NCI-H2227 (cell line): Measurements from ENCODE around the gene DMC1.
"Not testable (repeated sequence)": the region's sequence is repeated elsewhere in the genome, so short reads cannot be mapped to it uniquely, and the experiment has no call there.

Experiments
- DNase-seq: peaks from one replicate; lab custom pipeline; 2025; ENCODE audit not compliant: unreplicated experiment; lab: John Stamatoyannopoulos, UW

The DMC1 gene, protein sequence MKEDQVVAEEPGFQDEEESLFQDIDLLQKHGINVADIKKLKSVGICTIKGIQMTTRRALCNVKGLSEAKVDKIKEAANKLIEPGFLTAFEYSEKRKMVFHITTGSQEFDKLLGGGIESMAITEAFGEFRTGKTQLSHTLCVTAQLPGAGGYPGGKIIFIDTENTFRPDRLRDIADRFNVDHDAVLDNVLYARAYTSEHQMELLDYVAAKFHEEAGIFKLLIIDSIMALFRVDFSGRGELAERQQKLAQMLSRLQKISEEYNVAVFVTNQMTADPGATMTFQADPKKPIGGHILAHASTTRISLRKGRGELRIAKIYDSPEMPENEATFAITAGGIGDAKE

DNA sequence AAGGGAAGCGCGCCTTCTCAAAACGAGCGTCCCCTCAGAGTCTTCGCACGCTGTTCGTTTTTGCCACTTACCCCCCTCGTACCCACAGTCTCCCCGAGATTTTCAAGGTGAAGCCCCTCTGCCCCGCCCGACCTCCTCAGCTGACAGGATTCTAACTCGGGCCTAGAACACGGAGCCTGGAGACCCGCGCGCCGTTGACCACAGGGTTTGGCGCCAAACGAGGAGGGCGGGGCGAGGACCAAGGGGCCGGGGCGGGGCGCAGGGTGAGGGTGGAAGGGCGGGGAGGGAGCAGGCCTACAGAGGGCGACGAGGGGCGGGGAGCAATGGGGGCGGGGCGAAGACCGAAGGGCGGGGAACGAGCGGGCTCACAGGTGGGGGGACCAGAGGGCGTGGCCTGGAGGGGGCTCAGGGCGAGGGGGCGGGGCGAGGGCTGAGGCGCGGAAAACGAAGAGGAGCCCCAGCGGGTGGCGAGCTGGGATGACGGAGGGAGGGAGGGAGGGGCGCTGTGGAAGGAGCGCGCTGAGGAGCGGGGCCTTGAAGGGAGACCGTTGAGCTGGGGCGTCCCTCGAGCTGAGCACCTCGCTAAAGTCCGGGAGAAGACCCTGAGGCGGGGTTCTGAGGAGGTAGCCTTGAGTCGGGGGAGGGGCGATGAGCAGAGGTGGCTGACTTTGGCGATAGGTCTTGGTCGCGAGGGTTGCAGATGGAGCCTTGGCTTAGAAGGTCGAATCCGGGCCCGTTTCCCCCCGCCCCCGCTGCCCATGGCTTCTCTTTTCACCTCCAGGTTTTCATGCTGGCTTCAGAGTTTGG is at the start of gene DMC1:
Gene DMC1, minus strand, starts transcription at position 212 of the 807 bp plus-strand sequence. CDS start 1,927 bp downstream, outside the sequence.
- DNase-seq, result peak; percentile 79

- no peak for DNase-seq
These were observed 48.7 kb upstream of the DMC1 start for GRCh38 chr22:38618682-38619081.

GRCh38 chr22:38618258-38618657 is 48.3 kb upstream of the DMC1 start:
- DNase-seq, result no peak

GRCh38 chr22:38615064-38615405 is 45.1 kb upstream of the DMC1 start:
- DNase-seq, result not testable (repeated sequence)

DNA sequence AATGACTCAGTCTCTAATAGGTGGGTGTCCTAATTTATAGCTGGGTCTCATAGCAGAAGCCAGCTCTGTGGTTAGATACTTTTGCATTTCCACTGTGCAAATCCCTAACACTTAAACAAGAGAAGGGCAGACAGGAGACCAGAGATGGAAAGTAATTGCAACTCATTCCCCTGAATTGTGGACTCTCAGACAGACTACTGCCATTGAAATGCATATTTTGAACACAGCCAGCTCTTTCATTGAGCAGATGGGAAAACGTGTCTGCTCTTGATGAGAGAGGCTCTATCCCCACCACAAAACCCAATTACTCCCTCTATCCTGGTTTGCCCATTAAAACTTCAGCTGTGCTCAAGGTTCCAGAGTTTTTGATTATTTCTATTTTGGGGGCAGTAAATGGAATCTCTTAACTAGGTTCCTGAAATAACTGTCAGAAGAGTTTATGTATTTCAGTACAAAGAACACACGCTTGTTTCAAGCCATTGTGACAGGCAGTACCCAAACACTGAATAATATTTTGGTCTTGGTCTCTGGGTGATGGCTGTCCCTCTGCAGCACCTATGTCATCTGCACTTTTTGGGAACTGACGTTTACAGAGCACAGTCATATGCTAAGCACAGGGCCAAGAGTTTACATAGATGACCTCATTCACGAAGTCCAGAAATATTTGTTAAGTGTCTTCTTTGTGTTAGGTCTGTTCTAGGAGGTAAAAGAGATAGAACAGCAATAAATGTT is 44.5 kb upstream of the DMC1 start:
- DNase-seq, result no peak

DNA sequence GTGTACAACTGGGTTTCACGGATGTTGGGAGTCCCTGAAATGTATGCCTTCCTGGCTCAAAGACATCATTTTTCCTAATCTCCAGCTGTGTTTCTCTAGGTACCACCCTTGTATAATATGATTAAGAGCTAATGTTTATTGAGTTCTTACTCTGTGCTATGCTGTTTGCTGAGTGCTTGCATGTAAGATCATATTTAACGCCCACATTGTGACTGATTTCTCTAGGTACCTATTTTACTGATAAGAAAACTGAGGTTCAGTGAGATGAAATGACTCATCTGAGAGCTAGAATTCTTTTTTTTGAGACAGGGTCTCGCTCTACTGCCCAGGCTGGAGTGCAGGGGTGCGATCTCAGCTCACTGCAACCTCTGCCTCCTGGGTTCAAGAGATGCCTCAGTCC is 43.6 kb upstream of the DMC1 start:
- DNase-seq, result no peak

DNA sequence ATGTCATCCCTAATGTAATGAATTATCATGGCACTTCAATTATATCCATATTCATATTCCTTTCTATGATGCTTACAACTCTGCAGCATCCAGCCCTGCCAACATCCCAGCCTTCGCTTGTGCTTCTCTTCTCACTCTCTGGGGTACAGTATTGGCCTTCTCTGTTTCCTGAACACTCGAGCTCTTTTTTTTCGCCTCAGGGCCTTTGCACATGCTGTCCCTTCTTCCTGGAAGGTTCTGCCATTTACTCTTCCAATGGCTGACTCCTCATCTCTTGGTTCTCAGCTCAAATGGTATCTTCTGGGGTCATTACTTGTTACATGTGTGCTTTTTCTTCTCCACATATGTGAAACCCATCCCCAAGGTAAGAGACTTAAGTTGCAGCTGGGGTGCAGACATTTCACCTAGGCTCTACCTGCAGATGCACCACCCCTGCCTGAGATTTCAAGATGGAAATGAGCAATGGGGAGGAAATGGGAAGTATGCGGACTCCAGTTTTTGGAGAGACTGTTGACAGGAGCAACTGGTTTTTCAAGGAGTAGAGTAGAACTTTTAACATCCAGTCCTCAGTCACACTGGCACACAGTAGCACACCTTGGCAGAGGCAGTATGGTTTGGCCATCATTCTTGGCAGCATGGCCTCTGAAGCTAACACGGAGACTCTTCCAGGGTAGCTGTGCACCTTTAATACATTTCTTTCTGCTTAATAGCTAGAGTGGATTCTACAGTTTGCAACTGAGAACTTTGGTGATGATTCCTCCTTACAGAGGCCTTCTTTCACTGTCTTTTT is 42.4 kb upstream of the DMC1 start:
- DNase-seq, result no peak

DNA sequence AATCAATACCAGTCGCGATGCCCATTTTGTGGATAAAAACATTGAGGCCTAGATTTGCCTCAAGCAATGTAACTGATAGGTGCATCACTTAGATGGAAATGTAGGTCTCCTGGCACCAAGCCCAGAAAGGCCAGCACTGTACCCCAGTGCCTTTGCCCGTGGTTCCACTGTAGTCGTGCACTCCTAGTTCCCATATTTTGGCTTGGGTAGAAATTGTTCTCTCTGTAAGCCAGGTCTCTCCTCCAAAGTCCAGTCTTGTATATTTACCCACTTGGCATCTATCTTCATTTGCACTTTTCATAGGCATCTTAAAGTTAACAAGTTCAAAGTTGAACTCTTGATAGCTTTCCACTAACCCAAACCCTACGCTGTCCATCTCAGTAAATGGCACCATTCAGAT is 41.6 kb upstream of the DMC1 start:
- DNase-seq, result no peak

DNA sequence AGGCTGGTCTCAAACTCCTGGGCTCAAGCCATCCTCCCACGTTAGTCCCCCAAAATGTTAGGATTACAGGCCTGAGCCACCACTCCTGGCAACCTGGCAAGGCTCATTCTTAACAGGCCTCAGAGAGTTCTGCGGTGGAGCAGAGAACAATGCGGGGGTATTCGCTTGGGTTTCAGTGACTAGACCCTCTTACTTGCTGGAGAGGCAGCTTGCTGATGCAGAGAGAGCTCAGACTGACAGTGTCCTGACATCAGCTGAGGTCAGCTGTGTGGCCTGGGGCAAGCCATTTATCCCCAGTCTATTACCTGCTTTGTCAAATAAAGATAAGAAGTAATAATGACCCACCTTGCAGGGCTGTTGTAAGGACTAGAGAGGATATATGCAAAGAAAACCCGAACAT is 40.3 kb upstream of the DMC1 start:
- no peak for DNase-seq

GRCh38 chr22:38608992-38609750 is 39.2 kb upstream of the DMC1 start:
- no peak for DNase-seq

GRCh38 chr22:38607680-38608079 is 37.7 kb upstream of the DMC1 start:
- no peak for DNase-seq

GRCh38 chr22:38602166-38602565 is 32.2 kb upstream of the DMC1 start:
- DNase-seq, result no peak

DNA sequence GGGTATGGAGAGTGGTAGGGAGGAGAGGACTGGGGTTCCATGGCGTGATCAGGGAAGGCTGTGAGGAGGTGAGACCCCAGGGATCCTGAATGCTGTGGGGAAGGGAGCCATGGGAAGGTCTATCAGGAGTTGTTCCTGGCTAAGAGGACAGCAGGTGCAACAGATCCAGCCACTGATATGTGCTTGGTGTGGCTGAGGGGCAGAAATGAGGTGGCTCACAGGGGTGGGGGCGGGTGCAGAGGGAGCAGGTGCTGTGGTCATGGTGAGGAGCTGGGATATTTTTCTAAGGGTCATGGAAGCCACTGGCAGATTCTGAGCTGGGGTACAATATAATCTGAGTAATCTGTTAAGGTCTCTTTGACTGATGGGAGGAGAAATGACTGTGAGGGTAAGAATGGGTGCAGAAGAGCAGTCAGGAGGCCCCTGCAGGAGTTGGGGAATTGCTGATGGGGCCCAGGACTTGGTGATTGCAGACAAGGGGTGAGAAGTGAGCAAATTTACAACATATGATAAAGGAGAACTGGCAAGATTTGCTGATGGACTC is 31.3 kb upstream of the DMC1 start:
- no peak for DNase-seq

- no peak for DNase-seq
These were observed 29.5 kb upstream of the DMC1 start for GRCh38 chr22:38599466-38599865.

- DNase-seq, result not testable (repeated sequence)
These were observed 12.9 kb upstream of the DMC1 start for GRCh38 chr22:38582923-38583322.

DNA sequence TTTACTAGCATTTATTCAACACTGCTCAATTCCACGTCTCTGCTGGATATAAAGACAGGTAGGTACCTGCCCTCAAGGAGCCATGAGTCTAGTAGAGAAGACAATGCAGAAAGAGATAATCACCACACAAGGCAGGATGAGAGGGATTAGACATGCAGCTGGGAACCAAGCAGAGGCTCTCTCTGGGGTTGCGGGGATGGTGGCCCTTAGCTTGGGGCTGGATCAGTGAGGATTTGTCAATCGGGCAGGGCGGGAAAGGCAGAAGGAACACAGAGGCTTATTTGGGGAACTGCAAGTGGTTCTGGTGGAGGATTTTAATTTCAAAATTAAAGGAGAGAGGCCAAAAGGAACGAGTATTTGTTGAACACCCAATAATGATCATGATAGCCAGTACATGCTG is 8.5 kb upstream of the DMC1 start:
- DNase-seq, result no peak

- peak; percentile 25 for DNase-seq
These were observed 2.1 kb upstream of the DMC1 start for GRCh38 chr22:38572065-38572464.

DNA sequence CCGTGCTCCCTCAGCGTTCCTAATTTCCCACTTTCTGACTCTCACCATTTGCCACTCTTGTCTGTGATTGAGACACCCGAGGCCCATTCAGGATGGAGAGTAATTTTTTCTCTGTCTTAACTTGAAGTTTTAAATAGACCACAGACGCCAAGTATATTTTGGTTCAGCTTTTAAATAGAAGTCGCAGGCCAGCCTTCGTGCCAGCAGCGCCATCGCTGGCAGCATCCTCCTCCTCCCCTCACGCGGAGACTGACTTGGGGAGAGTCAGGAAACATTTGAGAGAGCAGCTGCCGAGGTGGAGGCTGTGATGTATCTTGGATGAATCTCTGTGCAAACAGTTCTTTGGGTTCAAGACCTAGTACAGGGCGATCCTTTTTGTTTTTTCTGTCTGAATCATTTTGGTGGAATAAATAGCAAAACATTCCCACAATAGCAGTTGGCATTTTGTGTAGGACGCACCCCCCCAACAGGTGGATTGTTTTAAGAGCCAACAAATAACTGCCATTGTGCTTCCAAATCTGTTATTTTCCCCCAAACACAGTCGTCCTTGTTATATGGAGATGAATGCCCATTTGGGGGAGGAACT is 889 bp upstream of the DMC1 start:
- DNase-seq, result peak; percentile 29

DNA sequence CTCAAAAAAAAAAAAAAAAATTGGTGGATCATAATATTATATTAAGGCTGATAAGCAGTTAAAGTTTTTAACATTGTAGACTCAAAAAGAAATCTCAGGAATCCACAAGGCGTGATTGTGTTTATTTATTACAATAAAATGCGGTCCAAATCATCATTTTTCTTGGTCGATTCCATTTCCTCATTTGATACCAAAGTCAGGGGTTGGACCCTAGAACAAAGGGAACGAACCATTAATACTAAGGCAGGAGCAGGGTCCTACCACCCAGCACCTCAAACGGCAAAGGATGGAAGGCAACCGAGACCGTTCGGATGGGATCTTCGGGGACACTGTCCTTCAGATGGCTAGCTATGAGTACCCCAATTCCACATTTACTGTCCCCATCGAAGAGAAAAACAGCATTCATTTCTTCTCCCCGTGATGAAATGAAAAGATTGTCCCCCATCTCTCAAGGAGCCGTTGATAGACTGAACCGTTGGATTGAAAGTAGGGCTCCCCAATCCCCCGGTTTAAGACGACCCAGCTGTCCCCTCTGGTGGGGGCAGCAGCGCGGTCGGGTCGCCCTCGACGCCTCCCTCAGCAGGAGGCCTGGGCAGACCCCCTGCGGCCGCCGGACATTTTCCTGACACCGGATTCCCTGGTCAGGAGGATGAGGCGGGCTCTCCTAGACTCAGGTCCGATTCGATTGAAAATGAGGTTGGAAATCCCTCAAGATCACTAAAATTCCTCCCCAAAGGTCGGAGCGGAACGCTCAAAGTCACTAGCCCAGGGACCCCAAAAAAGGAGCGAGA is 607 bp downstream of the DMC1 start:
- no peak for DNase-seq
